ENCODE results near the gene ASB16. TPM values are rescaled to one million over a fixed set of nuclear protein-coding genes. Genes with fewer than 3 reads are reported as not detected.
A peak's percentile ranks its signal among the peaks of the same experiment; 100 is the strongest.

Gene ASB16
- total and polyA plus RNA-seq, 9 of the 15 experiments (the other 6 are each of a cell fraction or from before 2014, with no cell fraction given), result 0.03 to 0.07 TPM; not detected in 7

DNA sequence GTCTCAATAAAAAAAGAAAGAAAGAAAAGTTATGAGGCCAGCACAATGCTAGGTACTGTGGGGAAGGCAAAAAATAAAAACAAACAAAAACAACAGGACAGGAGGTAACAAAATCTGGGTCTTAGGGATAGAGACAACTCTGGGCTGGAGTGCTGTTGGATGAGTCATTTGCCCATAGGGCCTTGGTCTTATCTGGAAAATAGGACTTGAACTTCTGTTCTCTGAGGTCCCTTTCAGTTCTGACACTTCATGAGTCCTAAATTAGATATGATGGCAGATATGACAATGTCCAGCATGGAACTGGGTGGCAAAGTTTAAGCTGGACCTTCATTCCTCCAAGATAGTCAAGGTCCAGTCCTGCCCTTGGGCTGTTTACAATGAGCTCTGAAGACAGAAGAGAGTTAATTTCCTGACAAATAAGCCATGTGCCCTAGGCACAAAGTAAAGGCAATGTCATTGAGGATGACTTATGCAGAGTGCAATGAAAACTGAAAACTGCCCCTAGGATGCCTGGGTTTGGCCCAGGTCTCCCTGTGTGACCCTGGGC, 38.2 kb upstream of the ASB16 start (continued):
- TF ChIP-seq, protein P1, sequence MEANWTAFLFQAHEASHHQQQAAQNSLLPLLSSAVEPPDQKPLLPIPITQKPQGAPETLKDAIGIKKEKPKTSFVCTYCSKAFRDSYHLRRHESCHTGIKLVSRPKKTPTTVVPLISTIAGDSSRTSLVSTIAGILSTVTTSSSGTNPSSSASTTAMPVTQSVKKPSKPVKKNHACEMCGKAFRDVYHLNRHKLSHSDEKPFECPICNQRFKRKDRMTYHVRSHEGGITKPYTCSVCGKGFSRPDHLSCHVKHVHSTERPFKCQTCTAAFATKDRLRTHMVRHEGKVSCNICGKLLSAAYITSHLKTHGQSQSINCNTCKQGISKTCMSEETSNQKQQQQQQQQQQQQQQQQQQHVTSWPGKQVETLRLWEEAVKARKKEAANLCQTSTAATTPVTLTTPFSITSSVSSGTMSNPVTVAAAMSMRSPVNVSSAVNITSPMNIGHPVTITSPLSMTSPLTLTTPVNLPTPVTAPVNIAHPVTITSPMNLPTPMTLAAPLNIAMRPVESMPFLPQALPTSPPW (CRISPR knock-in tag; IDR thresholded peaks at IDR 0.05), result peak; percentile 27
- no peak for TF ChIP-seq RFX5 (IDR thresholded peaks at IDR 0.05; ENCODE audit: low read depth, low read length)
- no peak for TF ChIP-seq FOXM1 (IDR thresholded peaks at IDR 0.05; ENCODE audit: low read depth)
- no peak for TF ChIP-seq FOXM1 (CRISPR knock-in tag; IDR thresholded peaks at IDR 0.05; ENCODE audit: low read depth)
- TF ChIP-seq KAT7 (CRISPR knock-in tag; IDR thresholded peaks at IDR 0.05; ENCODE audit: borderline replicate concordance), result no peak
- no peak for TF ChIP-seq ZBED1 (IDR thresholded peaks at IDR 0.05)
- no peak for TF ChIP-seq ZNF282 (CRISPR knock-in tag; IDR thresholded peaks at IDR 0.05)
- TF ChIP-seq HDAC2 (IDR thresholded peaks at IDR 0.05), result no peak; the same call in 1 of the 2 replicates
- no peak for TF ChIP-seq SMARCA5 (IDR thresholded peaks at IDR 0.05)
- TF ChIP-seq ZNF77 (CRISPR knock-in tag; IDR thresholded peaks at IDR 0.05), result no peak
- no peak for TF ChIP-seq MCM5 (IDR thresholded peaks at IDR 0.05; ENCODE audit: low read depth)
- TF ChIP-seq CXXC5 (CRISPR knock-in tag; IDR thresholded peaks at IDR 0.05), result no peak
- no peak for TF ChIP-seq SAFB2 (IDR thresholded peaks at IDR 0.05; ENCODE audit: borderline replicate concordance, low read depth, low read length, severe bottlenecking)
- TF ChIP-seq POLR2A (conservative IDR thresholded peaks at IDR 0.05), result no peak
- no peak for TF ChIP-seq POLR2G (IDR thresholded peaks at IDR 0.05; ENCODE audit: low read depth, low read length)
- TF ChIP-seq ZNF347 (CRISPR knock-in tag; IDR thresholded peaks at IDR 0.05; ENCODE audit: low read depth), result no peak
- peak; percentile 45; the same call in 1 of the 2 replicates for TF ChIP-seq EP300 (IDR thresholded peaks at IDR 0.05; ENCODE audit: low read length)
- no peak for TF ChIP-seq ZNF717 (CRISPR knock-in tag; IDR thresholded peaks at IDR 0.05)
- TF ChIP-seq CSDE1 (IDR thresholded peaks at IDR 0.05), result no peak
- no peak for TF ChIP-seq ELK1 (CRISPR knock-in tag; IDR thresholded peaks at IDR 0.05)
- TF ChIP-seq ZNF75A (CRISPR knock-in tag; IDR thresholded peaks at IDR 0.05), result no peak
- no peak for TF ChIP-seq ARHGAP35 (IDR thresholded peaks at IDR 0.05; ENCODE audit: partially characterized antibody)
- TF ChIP-seq, protein P2, sequence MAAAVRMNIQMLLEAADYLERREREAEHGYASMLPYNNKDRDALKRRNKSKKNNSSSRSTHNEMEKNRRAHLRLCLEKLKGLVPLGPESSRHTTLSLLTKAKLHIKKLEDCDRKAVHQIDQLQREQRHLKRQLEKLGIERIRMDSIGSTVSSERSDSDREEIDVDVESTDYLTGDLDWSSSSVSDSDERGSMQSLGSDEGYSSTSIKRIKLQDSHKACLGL (CRISPR knock-in tag; IDR thresholded peaks at IDR 0.05; ENCODE audit: borderline replicate concordance, poor library complexity, severe bottlenecking), result no peak
- TF ChIP-seq ZFX (CRISPR knock-in tag; IDR thresholded peaks at IDR 0.05), result peak; percentile 32; the same call in 1 of the 2 replicates
- TF ChIP-seq, protein P3, sequence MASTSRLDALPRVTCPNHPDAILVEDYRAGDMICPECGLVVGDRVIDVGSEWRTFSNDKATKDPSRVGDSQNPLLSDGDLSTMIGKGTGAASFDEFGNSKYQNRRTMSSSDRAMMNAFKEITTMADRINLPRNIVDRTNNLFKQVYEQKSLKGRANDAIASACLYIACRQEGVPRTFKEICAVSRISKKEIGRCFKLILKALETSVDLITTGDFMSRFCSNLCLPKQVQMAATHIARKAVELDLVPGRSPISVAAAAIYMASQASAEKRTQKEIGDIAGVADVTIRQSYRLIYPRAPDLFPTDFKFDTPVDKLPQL (IDR thresholded peaks at IDR 0.05; ENCODE audit: extremely low read depth, insufficient read length), result no peak
- TF ChIP-seq CCNT2 (IDR thresholded peaks at IDR 0.05; ENCODE audit: borderline replicate concordance, extremely low read depth, insufficient read length, low read depth, low read length), result no peak
- TF ChIP-seq RNF2 (IDR thresholded peaks at IDR 0.05), result peak; percentile 14; the same call in 1 of the 2 replicates
- no peak for TF ChIP-seq FOXP1 (CRISPR knock-in tag; IDR thresholded peaks at IDR 0.05)
- no peak for TF ChIP-seq EGR1 (conservative IDR thresholded peaks at IDR 0.05)
- TF ChIP-seq FOSL1 (tag; conservative IDR thresholded peaks at IDR 0.05), result peak; percentile 93
